H9 (cell line): ENCODE results near the gene SMAP1. TPM values are rescaled to one million over a fixed set of nuclear protein-coding genes. Genes with fewer than 3 reads are reported as not detected.

Experiments
- DNase-seq: peaks from one replicate; pipeline ENCODE4 v3.0.0-alpha.2; 2017
- H2AFZ ChIP-seq: one replicate; pipeline ENCODE4 v1.6.1; 2013; ENCODE audit warnings: mild to moderate bottlenecking, low read length, control low read depth, moderate library complexity
- H2AK5ac ChIP-seq: 2 replicates; pipeline ENCODE4 v1.6.1; 2013; ENCODE audit warnings: low read length, control low read depth, mixed read lengths; ENCODE audit not compliant: insufficient read length
- H2BK120ac ChIP-seq: one replicate; pipeline ENCODE4 v1.6.1; 2013; ENCODE audit warnings: low read depth, mild to moderate bottlenecking, low read length, control low read depth, inconsistent platforms; ENCODE audit not compliant: poor library complexity, severe bottlenecking
- H2BK12ac ChIP-seq: 2 replicates; pipeline ENCODE4 v1.6.1; 2013; ENCODE audit warnings: low read length, control low read depth, mixed read lengths, low read depth; ENCODE audit not compliant: insufficient read length
- H2BK15ac ChIP-seq: 2 replicates; pipeline ENCODE4 v1.6.1; 2013; ENCODE audit warnings: low read depth, low read length, control low read depth
- H2BK20ac ChIP-seq: one replicate; pipeline ENCODE4 v1.6.1; 2013; ENCODE audit warnings: low read depth, mild to moderate bottlenecking, low read length, control low read depth, inconsistent platforms; ENCODE audit not compliant: poor library complexity, severe bottlenecking
- H2BK5ac ChIP-seq: 2 replicates; pipeline ENCODE4 v1.6.1; 2013; ENCODE audit warnings: low read length, control low read depth, mixed read lengths; ENCODE audit not compliant: insufficient read length
- H3K14ac ChIP-seq: 2 replicates; pipeline ENCODE4 v1.6.1; 2013; ENCODE audit warnings: low read length, control low read depth; ENCODE audit not compliant: insufficient read depth
- H3K18ac ChIP-seq: 2 replicates; pipeline ENCODE4 v1.6.1; 2013; ENCODE audit warnings: low read depth, mild to moderate bottlenecking, mixed read lengths, low read length, control low read depth; ENCODE audit not compliant: insufficient read length
- H3K23ac ChIP-seq: 2 replicates; pipeline ENCODE4 v1.6.1; 2013; ENCODE audit warnings: low read length, control low read depth, mixed read lengths, low read depth; ENCODE audit not compliant: insufficient read length
- H3K23me2 ChIP-seq: 2 replicates; pipeline ENCODE4 v1.6.1; 2013; ENCODE audit warnings: low read depth, mild to moderate bottlenecking, mixed read lengths, low read length, control low read depth; ENCODE audit not compliant: insufficient read length, poor library complexity, severe bottlenecking
- H3K27ac ChIP-seq: 2 replicates; pipeline ENCODE4 v1.5.1; 2013; ENCODE audit warnings: low read length, control low read depth, mixed read lengths, low read depth; ENCODE audit not compliant: insufficient read length
- H3K27me3 ChIP-seq: 2 replicates; pipeline ENCODE4 v1.6.1; 2013; ENCODE audit warnings: low read length, control low read depth, inconsistent platforms; ENCODE audit not compliant: insufficient read depth
- H3K4ac ChIP-seq: 2 replicates; pipeline ENCODE4 v1.6.1; 2013; ENCODE audit warnings: low read depth, mild to moderate bottlenecking, control low read depth, inconsistent platforms, low read length, moderate library complexity
- H3K4me1 ChIP-seq: 2 replicates; pipeline ENCODE4 v1.6.1; 2013; ENCODE audit warnings: low read length, control low read depth, inconsistent platforms; ENCODE audit not compliant: insufficient read depth
- H3K4me2 ChIP-seq: 2 replicates; pipeline ENCODE4 v1.6.1; 2013; ENCODE audit warnings: low read length, control low read depth, mixed read lengths; ENCODE audit not compliant: insufficient read length, insufficient read depth
- H3K56ac ChIP-seq: 2 replicates; pipeline ENCODE4 v1.6.1; 2013; ENCODE audit warnings: low read depth, mild to moderate bottlenecking, mixed read lengths, low read length, control low read depth; ENCODE audit not compliant: insufficient read length
- H3K79me1 ChIP-seq: 2 replicates; pipeline ENCODE4 v1.6.1; 2013; ENCODE audit warnings: low read depth, mild to moderate bottlenecking, moderate library complexity, low read length, control low read depth, inconsistent platforms; ENCODE audit not compliant: insufficient read depth, poor library complexity, severe bottlenecking
- H3K79me2 ChIP-seq: 2 replicates; pipeline ENCODE4 v1.6.1; 2013; ENCODE audit warnings: low read length, control low read depth, inconsistent platforms; ENCODE audit not compliant: insufficient read depth
- H3K9ac ChIP-seq: 2 replicates; pipeline ENCODE4 v1.6.1; 2013; ENCODE audit warnings: low read length, control low read depth, mixed read lengths; ENCODE audit not compliant: insufficient read length; ENCODE audit errors: extremely low read depth
- H3K9me3 ChIP-seq: one replicate; pipeline ENCODE4 v1.6.1; 2013; ENCODE audit warnings: low read depth, low read length, inconsistent platforms; ENCODE audit not compliant: control insufficient read depth
- H3T11ph ChIP-seq: one replicate; pipeline ENCODE4 v1.6.1; 2013; ENCODE audit warnings: mild to moderate bottlenecking, low read length, control low read depth, inconsistent platforms
- H4K20me1 ChIP-seq: one replicate; pipeline ENCODE4 v1.6.1; 2013; ENCODE audit not compliant: control insufficient read depth, insufficient read length, insufficient read depth
- H4K5ac ChIP-seq: 2 replicates; pipeline ENCODE4 v1.6.1; 2013; ENCODE audit warnings: low read depth, mild to moderate bottlenecking, mixed read lengths, low read length, control low read depth; ENCODE audit not compliant: insufficient read length
- H4K8ac ChIP-seq: replicated peaks from 2 replicates; pipeline ENCODE4 v1.6.1; 2013; ENCODE audit warnings: low read length, control low read depth, mixed read lengths, low read depth; ENCODE audit not compliant: insufficient read length
- H4K91ac ChIP-seq: 2 replicates; pipeline ENCODE4 v1.6.1; 2013; ENCODE audit warnings: low read depth, mild to moderate bottlenecking, moderate library complexity, mixed read lengths, low read length, control low read depth; ENCODE audit not compliant: insufficient read length
- H3K27ac Mint-ChIP-seq, 3 experiments: 2 replicates in 2 of 3; 3 replicates in 1 of 3; pipeline ENCODE4 v1.8.0; 2020 to 2021; ENCODE audit warnings: mixed read lengths in 3 of 3, mild to moderate bottlenecking in 1 of 3, moderate library complexity in 1 of 3
- H3K27me3 Mint-ChIP-seq: 2 replicates; pipeline ENCODE4 v1.8.0; 2021; ENCODE audit warnings: low read depth, mild to moderate bottlenecking, moderate library complexity, mixed read lengths
- H3K36me3 Mint-ChIP-seq, 3 experiments: 2 replicates in 2 of 3; 3 replicates in 1 of 3; pipeline ENCODE4 v1.8.0; 2020 to 2021; ENCODE audit warnings: low read depth in 3 of 3, mixed read lengths in 3 of 3; ENCODE audit not compliant: insufficient read depth in 1 of 3
- H3K4me1 Mint-ChIP-seq, 2 experiments: 2 replicates each; pipeline ENCODE4 v1.8.0; 2020; ENCODE audit warnings: mixed read lengths in 2 of 2
- H3K4me3 Mint-ChIP-seq, 2 experiments: 2 replicates in 1 of 2; 3 replicates in 1 of 2; pipeline ENCODE4 v1.8.0; 2020 to 2021; ENCODE audit warnings: mild to moderate bottlenecking in 2 of 2, mixed read lengths in 2 of 2, moderate library complexity in 1 of 2
- H3K9me3 Mint-ChIP-seq, 2 experiments: 2 replicates in 1 of 2; 3 replicates in 1 of 2; pipeline ENCODE4 v1.8.0; 2020; ENCODE audit warnings: mild to moderate bottlenecking in 2 of 2, mixed read lengths in 2 of 2, moderate library complexity in 1 of 2
- CTCF ChIP-seq: fragments of 200-600 bp; sonication (generic); conservative IDR thresholded peaks from 3 replicates; pipeline ENCODE4 v1.8.0; 2021; ENCODE audit warnings: antibody characterized with exemption, mild to moderate bottlenecking
- WGBS: extraction: QIAGEN DNeasy Blood & Tissue Kit; methylation state at CpG from one replicate; pipeline ENCODE4 v1.1.7; 2013; ENCODE audit warnings: missing lambda C conversion rate, low lambda C conversion rate, mixed read lengths; ENCODE audit not compliant: insufficient read length; ENCODE audit errors: extremely low coverage; 5-methylcytosine and 5-hydroxymethylcytosine counted together
- total RNA-seq: library from RNA; stranded (reverse); gene quantifications from 2 replicates; pipeline ENCODE4 v1.2.1, GENCODE V29; 2021

SMAP1 gene
- total RNA-seq, 1 experiment from 2014 or later, result 29.3 TPM

GRCh38 chr6:70652216-70652615, 15.5 kb upstream of the SMAP1 start:
- Histone ChIP-seq H3K27ac (no peak overlapping the region), H3K79me2 (no peaks in the 10 kb centered on the region), H3K4me1 (no peaks in the 10 kb centered on the region; the same call in 1 of the 2 replicates), H4K20me1 (no peaks in the 10 kb centered on the region), H3K23me2 (no peaks in the 10 kb centered on the region), H3T11ph (no peak overlapping the region), H3K14ac (no peak overlapping the region), H3K4ac (no peak overlapping the region), H4K8ac (no peak overlapping the region), H3K79me1 (no peaks in the 10 kb centered on the region), H3K23ac (no peak overlapping the region), H4K5ac (no peak overlapping the region), H3K9ac (no peak overlapping the region), H3K27me3 (no peaks in the 10 kb centered on the region), H3K4me2 (no peak overlapping the region), H2AK5ac (no peak overlapping the region), H4K91ac (no peak overlapping the region), H2AFZ (no peak overlapping the region), H2BK20ac (no peak overlapping the region), H2BK120ac (no peak overlapping the region), H3K18ac (no peak overlapping the region), H2BK15ac (no peak overlapping the region), H3K56ac (no peak overlapping the region), H2BK12ac (no peak overlapping the region), H3K9me3 (no peaks in the 10 kb centered on the region), H2BK5ac (no peak overlapping the region)
- no peak for DNase-seq
- H3K4me3 Mint-ChIP-seq, result no peak overlapping the region
- no peaks in the 10 kb centered on the region for H3K27me3 Mint-ChIP-seq
- H3K4me1 Mint-ChIP-seq, result no peaks in the 10 kb centered on the region; a peak in 1 of 4 replicates
- no peaks in the 10 kb centered on the region for H3K36me3 Mint-ChIP-seq
- no peak overlapping the region for H3K27ac Mint-ChIP-seq
- no peaks in the 10 kb centered on the region; a peak in 1 of 5 replicates for H3K9me3 Mint-ChIP-seq
- WGBS, result no CpG with 5 or more reads among the region's 1 CpG
- no peak for TF ChIP-seq CTCF
